Stimulated activated CD8-positive, alpha-beta memory T cell treated with anti-CD3 and anti-CD28 coated beads, Interleukin-2, amount 100 ng/mL, for 1 hour (primary cell): Measurements from ENCODE around the gene CD164L2.
A peak's percentile ranks its signal among the peaks of the same experiment; 100 is the strongest.

ENCODE experiments used
- DNase-seq, 2 donors: peaks; one replicate each; pipeline ENCODE4 v3.0.0-alpha.2; 2020; ENCODE audit warnings: low read depth in 2 of 2

The CD164L2 gene

DNA sequence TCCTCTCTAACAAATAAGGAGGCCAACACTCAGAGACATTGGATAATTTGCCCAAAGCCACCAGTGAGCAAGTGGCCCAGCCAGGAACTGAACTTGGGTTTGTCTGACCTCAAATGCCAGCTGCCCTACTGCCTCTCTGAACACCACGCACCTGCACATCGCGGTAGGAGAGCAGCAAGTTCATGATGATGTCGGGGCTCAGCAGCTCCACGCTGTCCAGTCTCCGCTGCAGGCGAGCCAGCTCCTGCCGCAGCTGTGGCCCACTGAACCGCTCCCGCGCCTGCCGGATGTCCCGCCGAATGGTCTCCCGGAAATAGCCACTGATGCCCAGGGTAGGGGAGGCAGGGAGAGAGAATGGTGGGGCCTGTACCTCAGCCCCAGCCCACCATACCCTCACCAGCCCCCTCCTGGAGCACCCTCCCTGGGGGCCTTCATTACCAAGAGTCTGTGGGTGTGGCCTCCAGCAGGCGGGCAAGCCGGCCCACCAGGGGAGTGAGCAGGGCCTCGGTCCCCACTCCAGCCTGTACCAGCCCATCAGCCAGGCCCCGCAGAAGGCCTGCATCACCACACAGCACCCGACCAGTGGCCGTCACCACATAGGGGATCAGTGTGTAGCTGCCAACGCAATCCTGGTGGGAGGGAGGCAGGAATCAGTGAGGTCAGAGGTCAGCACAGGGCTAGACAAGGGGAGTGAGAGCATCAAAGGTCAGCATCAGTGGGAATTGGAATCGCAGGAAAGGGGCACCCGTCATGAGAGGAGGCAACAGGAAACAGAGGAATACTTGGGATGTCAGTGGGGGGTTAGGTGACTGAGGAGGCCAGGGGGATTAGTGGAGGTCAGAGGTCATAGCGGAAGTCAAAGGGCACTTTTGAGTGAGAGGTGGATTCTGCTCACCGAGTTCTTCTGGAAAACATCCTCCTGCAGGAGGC is 19.1 kb downstream of the CD164L2 start:
- DNase-seq, result no peak

DNA sequence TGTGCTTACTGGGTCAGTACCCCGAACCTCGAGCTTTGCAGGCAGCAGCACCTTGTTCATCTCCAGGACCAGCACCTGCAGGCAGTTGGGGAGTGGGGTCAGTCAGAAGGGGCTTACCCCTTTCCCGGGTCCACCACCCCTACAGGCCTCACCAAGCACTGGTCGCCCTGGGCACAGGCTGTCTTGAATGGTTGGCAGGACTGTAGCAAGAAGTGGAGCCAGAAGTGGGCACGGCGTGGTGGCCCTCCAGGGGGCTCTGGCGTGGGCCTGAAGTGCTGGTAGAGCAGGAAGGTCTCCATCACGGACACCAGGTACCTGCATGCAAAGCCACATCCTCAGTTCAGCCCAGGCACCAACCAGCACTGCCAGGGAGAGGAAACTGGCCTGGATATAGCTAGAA is 21.6 kb downstream of the CD164L2 start:
- no peak for DNase-seq

DNA sequence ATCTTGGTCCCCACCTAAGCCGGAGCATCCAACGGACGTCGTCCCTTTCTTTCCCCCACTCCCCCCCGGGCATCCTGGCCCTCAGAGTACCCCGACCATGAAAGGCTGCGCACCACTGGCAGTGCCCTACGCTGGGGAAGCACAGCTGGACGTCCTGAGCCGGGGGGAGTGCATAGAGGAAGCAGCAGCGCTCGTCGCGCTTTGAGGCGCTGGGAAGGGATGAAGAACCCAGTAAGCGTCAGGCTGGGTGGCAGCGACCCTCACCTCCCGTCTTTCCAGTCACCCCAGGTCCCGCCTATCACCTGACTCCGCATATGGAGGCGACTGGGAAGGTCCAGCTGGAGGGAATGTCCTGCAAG is 22.1 kb downstream of the CD164L2 start:
- no peak for DNase-seq

DNA sequence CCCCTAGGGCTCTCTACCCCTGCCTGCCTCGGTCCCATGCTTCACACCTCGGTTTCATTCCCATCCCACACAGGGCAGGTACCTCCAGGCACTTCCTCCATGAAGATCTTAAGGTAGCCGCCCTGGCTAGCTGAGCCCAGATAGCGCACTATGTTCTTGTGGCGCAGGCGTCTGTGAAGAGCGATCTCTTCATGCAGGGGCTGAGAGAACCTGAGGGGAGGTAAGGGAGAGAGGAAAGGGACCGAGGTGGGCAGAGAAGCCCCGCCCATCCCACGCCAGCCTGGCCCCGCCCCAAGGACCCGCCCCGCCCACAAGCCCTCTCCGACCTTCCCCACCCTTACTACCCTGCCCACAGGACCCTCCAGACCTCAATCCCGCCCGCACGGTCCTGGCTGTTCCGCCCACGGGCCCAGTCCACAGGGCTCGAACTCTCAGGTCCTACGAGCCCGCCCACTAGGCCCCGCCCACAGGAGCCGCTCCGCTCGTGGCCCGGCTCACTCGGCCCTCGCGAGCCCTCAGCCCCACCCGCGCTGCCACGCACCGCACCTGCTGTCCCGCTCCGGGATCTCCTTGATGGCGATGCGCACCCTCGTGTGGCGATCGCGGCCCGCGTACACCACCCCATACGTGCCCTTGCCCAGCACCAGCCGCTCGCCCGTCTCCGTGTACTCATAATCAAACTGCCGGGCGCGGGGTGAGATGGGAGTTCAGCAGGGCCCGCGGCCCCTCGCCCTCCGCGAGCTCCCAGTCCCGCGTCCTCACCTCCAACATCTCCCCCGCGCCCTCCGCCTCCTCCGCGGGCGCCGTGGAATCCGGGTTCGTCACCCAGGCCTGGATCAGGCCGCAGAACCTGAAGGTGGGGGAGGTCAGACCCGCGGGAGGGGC is 22.7 kb downstream of the CD164L2 start:
- DNase-seq, result peak in 1 of 2 donors; percentile 14

DNA sequence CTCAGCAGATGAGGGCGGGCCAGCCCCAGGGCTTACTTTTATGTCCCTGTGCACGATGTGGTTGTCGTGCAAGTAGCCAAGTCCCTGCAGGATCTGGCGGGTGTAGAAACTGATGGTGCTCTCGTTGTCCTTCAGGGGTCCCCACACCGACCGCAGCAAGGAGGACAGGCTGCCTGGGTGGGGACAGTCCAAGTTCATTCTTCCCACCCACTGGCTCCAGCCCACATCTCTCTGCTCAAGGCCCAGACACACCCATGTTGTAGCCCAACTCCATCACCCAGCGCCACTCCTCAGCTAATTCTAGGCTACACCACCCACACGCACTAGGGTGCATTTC is 23.3 kb downstream of the CD164L2 start:
- no peak for DNase-seq

DNA sequence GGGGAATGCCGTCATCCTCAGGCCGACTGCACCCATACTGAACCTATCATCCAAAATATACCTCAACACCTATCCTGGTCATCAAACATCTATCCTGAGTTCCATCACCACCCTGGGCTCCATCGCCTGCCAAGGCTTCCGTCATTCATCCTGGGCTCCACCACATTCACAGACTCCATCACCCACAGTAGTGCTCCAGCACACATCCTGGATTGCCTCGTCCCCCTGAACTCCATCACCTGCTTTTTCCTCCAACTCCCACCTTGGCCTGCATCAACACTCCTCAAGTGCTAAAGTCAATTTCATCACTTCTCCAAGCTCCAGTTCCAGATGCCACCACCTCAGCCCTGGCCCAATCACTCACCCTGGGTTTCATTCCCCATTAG is 24.2 kb downstream of the CD164L2 start:
- DNase-seq, result no peak

DNA sequence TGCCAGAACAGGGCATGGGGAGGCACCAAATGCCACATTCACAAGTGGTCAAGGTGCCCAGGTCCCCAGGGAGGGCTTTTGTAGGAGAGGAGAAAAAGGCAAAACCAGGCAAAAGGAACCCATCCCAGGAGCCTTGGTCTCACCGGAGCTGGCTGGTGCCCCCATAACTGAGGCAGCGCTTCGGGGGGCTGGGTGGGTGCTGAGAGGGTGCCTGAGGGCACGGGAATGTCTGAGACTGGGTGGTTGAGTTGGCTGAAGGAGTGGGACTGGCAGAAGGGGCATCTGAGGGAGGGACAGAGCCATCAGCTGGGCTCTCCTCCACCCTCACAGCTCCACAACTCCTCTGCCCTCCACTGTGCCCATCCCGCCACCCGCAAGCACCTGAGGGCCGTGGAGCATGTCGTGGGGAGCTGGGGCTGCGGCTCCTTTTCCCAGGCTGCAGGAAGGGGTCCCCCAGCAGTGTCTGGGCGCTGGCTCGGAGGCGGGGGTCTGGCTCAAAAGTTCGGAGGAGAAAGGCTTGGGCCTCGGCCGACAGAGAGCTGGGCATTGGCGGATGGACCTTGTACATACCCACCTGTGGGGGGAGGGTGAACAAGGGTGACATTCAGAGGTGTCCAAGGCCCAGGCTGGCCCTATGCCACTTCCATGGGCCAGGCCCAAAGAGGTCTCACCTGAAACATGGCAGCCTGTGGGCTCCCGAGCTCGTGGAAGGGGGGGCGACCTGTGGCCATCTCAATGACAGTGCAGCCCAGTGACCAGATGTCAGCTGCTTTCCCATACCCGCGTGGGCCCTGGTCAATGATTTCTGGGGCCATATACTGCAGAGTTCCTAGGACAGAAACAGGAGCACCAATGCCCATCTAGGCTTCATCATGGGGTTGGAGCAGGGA is 24.9 kb downstream of the CD164L2 start:
- DNase-seq, result no peak

DNA sequence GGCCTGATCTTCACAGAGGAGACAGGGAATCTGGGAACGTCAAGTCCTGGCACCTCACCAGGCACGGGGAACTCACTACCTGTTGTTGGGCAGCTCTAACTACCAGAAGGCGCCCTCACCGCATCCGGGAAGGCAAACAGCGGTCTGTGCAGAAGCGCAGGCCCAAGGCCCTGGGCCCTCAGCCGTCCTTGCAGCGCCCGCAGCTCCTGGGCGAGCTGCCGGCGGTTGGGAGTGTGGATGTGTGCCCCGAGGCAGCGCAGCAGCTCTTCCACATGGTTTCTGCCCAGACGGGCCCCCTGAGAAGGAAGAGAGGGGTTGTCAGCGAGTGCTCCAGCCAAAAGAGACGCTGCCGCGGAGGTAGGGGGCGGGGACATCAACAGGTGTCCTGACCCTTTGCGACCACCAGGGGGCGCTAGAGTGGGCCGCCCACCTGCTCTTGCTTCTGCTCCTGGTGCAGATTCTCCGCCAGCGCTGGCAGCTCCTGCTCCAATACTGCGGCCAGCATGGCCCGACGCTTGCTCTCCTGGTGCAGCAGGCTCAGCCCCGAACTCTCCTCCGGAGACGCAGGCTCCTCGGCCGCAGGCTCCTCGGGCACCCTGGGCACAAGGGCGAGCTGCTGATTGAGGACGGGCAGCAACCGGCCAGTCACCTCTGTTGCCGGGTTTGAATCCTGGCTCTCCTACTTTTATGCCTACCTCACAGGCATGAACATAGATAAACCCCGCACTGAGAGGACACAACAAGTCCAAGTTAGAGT is 25.7 kb downstream of the CD164L2 start:
- DNase-seq, result peak; percentile 68 to 71

DNA sequence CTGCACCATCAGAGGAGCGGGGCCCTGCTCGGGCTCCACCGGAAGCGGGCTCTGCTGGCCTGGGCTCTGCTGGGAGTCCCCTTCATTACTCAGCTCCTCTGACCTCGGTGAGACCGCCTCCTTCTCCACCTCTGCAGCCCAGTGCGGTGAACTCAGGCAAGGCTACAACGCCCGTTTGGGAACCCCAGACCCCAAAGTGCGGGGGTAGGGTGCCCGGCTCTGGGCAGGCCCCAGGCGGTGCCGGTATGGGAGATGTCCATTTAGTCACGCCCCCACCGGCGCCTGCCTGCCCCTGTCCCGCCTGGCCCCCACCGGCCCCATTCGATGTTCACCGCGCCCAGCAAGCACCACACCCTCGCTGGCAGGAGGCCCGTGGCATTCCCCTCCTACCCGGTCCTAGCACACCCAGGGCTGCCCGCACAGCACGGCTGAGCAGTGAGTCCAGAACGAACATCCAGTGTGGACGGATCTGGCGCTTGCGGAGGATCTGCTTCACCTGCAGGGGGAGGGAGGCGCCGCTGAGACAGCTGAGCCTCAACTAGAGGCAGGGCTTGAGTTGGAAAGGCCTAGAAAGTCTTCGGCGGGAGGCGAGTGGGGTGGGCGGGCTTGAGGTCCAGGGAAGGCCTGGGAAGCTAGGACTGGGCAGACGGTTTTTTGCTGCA is 26.4 kb downstream of the CD164L2 start:
- DNase-seq, result no peak

DNA sequence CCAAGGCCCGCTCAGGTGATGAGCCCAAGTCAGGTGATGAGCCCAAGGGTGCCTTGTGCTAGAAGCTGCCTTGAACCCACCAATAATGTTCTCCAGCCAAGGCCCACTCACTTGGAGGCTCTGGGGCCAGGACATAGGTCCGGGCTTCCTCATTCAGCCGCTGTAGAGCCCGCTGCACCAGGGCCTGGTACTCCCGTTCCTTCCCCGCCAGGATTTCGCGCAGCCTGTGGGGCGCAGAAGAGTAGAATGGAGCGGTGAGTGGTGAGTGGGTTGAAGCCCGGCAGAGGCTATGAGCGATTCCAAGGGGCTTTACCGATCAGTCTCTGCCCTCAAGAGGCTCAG is 26.9 kb downstream of the CD164L2 start:
- DNase-seq, result no peak

DNA sequence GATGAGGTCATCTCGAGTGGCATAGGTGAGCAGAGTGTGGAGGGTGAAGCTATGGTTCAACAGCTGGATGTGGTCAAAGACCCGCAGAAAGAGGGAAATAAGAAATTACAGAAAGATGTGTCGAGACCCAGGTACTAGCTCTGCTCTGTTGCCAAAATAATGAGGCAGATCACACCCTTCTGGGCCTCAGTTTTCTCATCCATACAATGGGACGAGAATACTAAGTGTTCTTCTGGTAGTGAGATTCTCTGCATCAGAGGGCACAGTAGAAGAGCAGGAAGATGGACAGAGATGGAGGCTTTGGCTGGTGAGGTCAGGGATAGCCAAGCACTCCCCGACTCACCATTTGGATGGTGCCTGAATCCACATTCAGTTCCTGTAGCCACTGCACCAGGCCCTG is 27.4 kb downstream of the CD164L2 start:
- DNase-seq, result no peak

DNA sequence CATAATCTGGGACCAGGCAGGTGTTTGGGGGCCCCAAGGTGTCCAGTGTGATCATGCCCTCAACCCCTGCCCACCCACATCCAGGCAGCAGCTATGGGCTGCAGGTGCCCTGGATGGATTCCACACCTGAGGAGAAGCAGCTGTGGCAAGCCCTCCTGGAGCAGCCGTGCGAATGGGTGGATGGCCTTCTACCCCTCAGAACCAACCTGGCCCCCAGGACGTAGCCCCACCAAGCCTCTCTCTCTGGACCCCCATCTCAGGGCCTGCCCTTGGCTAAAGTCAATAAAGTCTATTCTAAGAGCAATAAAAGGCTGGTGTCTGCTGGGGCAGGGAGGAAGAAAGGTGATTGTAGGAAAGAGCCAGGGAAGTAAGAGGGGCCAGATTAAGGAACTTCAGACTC is 29.5 kb downstream of the CD164L2 start:
- no peak for DNase-seq

DNA sequence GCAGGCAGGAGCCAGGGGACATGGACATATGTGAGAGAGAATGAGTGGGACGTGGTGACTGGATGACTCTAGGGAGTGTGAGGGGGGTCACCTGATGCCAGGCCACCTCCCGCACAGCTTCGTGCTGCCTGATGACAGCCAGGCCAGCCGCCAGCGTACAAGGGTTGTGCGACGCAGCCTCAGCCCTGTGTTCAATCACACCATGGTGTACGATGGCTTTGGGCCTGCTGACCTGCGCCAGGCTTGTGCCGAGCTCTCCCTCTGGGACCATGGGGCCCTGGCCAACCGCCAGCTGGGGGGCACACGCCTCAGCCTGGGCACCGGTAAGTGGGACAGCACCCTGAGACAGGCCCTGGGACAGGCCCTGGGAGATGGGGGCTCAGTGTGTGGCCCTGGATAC is 30.0 kb downstream of the CD164L2 start:
- DNase-seq, result no peak

DNA sequence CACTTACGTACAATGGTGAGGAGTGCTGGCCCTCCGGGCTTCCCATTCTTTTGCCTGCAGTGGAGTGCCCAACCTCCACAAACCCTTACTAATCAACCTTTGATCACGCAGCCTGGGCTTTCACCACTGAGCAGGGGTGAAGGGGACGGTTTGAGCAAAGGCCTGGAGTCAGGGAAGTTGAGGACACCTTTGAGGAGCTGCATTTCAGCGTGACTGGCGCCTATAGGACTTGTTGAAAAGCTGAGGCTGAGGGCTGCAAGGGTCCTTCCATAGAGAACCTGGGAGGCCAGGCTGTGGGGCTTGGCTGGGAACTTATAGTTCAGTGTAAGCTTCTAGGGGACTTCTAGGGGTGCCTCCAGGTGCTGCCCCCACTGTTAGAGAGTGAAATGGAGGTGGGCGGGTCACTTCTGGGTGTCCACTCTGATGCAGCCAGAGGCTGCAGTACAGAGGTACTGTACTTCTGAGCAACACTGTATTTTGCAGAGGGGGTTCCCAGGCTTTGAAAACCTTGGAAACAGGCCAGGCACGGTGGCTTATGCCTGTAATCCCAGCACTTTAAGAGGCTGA is 31.5 kb downstream of the CD164L2 start:
- no peak for DNase-seq

DNA sequence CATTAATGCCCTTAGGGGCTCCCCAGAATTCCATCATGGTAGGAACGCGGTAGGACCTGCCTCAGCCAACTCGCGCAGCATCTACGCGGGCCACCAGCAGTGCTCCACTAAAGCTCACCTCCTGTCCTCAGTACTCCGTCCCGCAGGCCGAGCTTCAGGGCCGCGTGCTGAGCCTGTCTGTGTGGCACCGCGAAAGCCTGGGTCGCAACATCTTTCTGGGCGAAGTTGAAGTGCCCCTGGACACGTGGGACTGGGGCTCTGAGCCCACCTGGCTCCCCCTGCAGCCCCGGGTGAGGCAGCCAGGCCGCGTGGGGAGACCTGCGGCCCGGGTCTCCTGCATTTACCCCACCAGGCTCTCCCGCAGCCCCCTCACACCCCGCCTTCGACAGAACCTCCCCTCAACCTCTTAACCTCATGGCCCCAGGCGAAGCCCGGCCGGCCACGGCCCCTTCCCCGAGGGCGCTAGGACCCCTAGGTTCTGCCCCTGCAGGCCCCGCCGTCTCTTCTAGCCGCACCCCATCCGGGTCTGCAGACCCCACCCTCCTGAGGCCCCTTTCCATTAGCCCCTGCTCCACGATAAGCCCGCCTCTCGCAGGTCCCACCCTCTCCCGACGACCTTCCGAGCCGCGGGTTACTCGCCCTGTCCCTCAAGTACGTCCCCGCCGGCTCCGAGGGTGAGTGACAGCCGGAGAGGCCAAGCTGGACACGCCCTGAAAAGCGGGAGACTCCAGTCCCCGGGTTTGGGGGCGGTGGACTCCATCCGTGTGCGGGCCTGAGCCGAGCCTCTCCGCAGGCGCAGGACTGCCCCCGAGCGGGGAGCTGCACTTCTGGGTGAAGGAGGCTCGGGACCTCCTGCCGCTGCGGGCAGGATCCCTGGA is 32.2 kb downstream of the CD164L2 start:
- DNase-seq, result no peak

DNA sequence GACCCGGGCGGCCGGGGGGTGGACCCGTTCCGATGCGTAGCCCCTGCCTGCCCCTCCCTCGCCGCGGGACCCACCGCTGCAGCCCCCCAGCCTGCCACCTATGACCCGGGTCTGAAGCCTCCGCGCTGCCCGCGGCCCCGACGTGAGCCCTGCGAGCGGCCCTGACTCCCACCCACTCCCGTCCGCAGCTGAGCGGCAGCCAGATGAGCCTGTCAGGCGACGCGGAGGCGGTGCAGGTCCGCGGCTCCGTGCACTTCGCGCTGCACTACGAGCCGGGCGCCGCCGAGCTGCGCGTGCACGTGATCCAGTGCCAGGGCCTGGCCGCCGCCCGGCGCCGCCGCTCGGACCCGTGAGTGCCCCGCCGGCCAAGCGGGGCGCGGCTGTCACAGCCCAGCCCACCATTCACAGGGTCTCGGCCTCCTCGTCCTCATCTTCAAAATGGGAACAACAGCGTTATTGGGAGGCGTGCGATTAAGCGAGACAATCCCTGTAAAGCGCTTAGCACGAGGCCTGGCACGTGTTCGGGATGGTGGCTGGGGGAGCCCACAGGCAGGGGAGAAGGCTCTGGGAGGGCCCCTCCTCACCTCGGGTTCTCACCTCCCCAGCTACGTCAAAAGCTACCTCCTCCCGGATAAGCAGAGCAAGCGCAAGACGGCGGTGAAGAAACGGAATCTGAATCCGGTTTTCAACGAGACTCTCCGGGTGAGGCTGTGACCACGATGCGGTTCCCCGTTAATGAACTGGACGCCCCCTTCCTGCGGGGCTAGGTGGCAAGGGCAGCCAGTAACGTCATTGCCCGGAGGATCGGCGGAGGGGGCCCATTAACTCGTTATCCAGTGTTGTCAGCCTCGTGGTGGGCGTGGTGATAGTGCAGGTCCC is 33.1 kb downstream of the CD164L2 start:
- no peak for DNase-seq

DNA sequence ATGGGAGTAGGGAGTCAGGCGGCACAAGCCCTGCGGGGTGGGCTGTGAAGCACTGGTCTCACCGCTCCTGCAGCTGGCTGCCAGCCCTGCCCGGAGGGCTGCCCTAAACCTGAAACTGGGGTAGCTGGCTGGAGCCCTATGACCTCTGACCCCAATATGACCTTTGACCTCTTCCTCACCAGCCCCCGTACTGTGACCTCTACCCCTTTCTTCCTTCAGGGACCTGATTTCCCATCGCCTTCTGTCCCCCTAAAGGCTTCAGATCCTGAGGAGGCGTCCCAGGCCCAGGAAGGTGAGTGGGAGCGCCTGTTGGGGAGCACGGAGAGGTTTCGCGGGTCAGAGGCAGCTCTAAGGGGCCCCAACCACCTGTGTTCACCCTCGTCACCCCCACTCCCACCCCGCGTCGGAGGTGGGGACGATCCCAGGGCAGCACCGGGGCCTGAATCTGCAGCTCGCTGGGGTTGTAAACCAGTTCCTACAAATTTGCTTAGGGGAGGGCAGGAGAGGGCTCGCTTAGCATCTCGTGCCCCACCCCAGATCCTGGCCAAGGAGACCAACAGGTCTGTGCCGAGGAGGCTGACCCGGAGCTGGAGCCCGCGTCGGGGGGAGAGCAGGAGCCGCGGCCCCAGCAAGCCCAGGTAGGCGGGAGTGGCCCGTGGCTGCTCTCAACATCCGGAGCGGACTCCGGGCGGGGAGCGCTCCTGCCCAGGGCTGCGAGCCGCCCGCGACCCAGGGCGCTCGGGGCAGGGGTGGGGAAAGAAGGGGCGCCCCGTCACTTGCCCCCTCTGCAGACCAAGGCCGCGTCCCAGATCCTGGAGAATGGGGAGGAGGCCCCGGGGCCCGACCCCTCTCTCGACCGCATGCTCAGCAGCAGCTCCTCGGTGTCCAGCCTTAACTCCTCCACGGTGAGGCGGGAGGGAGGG is 34.0 kb downstream of the CD164L2 start:
- no peak for DNase-seq
